ENCODE results near the gene MNT.

Gene MNT

GRCh38 chr17:2362416-2362815 is 38.4 kb downstream of the MNT start:
- peaks cover 10% of the 10 kb centered on the region for H3K36me3 ChIP-seq (ENCODE audit: control insufficient read depth, insufficient read depth, low read length)
- H3K27me3 ChIP-seq (ENCODE audit: control insufficient read depth, insufficient read depth, low read length), result no peaks in the 10 kb centered on the region
- H3K4me1 ChIP-seq (ENCODE audit: control insufficient read depth, insufficient read depth, low read length), result peaks cover 5% of the 10 kb centered on the region

GRCh38 chr17:2362016-2362415 is 38.8 kb downstream of the MNT start:
- H3K27ac ChIP-seq (ENCODE audit: low read depth, low read length), result no peak overlapping the region
- H3K4me1 ChIP-seq (ENCODE audit: control insufficient read depth, insufficient read depth, low read length), result peaks cover 5% of the 10 kb centered on the region
- no peaks in the 10 kb centered on the region for H3K27me3 ChIP-seq (ENCODE audit: control insufficient read depth, insufficient read depth, low read length)
- no peak overlapping the region for H3K9ac ChIP-seq (ENCODE audit: low read length)
- peaks cover 8% of the 10 kb centered on the region for H3K36me3 ChIP-seq (ENCODE audit: control insufficient read depth, insufficient read depth, low read length)
- H3K4me3 ChIP-seq (ENCODE audit: low read length), result no peak overlapping the region

More at GRCh38 chr17:2362416-2362815, 38.4 kb downstream of the MNT start:
- H3K9ac ChIP-seq (ENCODE audit: low read length), result no peak overlapping the region
- no peak overlapping the region for H3K4me3 ChIP-seq (ENCODE audit: low read length)
- H3K27ac ChIP-seq (ENCODE audit: low read depth, low read length), result no peak overlapping the region

- H3K9ac ChIP-seq (ENCODE audit: low read length), result no peak overlapping the region
- H3K27ac ChIP-seq (ENCODE audit: low read depth, low read length), result no peak overlapping the region
- H3K36me3 ChIP-seq (ENCODE audit: control insufficient read depth, insufficient read depth, low read length), result peaks cover 7% of the 10 kb centered on the region
- H3K27me3 ChIP-seq (ENCODE audit: control insufficient read depth, insufficient read depth, low read length), result no peaks in the 10 kb centered on the region
- H3K4me1 ChIP-seq (ENCODE audit: control insufficient read depth, insufficient read depth, low read length), result peaks cover 5% of the 10 kb centered on the region
- H3K4me3 ChIP-seq (ENCODE audit: low read length), result no peak overlapping the region
Observed at GRCh38 chr17:2361010-2361760, 39.7 kb downstream of the MNT start.

GRCh38 chr17:2357931-2358434 is 42.9 kb downstream of the MNT start:
- Histone ChIP-seq H3K36me3 (ENCODE audit: control insufficient read depth, insufficient read depth, low read length) (peaks cover 2% of the 10 kb centered on the region), H3K27me3 (ENCODE audit: control insufficient read depth, insufficient read depth, low read length) (no peaks in the 10 kb centered on the region), H3K4me3 (ENCODE audit: low read length) (no peak overlapping the region), H3K4me1 (ENCODE audit: control insufficient read depth, insufficient read depth, low read length) (peaks cover 5% of the 10 kb centered on the region), H3K9ac (ENCODE audit: low read length) (no peak overlapping the region), H3K27ac (ENCODE audit: low read depth, low read length) (no peak overlapping the region)

GRCh38 chr17:2357237-2357636 is 43.6 kb downstream of the MNT start:
- H3K27ac ChIP-seq (ENCODE audit: low read depth, low read length), result no peak overlapping the region
- peaks cover 5% of the 10 kb centered on the region for H3K4me1 ChIP-seq (ENCODE audit: control insufficient read depth, insufficient read depth, low read length)
- H3K36me3 ChIP-seq (ENCODE audit: control insufficient read depth, insufficient read depth, low read length), result peaks cover 2% of the 10 kb centered on the region
- no peak overlapping the region for H3K4me3 ChIP-seq (ENCODE audit: low read length)
- H3K9ac ChIP-seq (ENCODE audit: low read length), result no peak overlapping the region
- H3K27me3 ChIP-seq (ENCODE audit: control insufficient read depth, insufficient read depth, low read length), result no peaks in the 10 kb centered on the region

DNA sequence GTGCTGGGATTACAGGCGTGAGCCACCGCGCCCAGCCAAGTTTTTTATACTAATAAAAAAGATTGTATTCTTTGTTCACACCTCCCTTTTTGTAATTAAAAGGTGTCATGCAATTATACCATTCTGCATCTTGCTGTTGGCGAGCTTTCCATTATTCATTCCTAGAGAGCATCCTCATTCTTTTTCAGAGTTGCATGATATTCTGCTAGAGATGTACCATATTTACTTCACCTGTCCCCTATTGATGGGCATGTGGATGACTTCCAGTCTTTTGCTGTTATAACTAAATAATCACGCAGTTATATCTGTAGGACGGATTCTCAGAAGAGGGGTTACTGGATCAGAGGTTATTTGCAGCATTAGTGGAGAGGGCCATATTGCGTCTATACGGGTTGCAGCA is 46.5 kb downstream of the MNT start:
- H3K36me3 ChIP-seq (ENCODE audit: control insufficient read depth, insufficient read depth, low read length), result no peaks in the 10 kb centered on the region

DNA sequence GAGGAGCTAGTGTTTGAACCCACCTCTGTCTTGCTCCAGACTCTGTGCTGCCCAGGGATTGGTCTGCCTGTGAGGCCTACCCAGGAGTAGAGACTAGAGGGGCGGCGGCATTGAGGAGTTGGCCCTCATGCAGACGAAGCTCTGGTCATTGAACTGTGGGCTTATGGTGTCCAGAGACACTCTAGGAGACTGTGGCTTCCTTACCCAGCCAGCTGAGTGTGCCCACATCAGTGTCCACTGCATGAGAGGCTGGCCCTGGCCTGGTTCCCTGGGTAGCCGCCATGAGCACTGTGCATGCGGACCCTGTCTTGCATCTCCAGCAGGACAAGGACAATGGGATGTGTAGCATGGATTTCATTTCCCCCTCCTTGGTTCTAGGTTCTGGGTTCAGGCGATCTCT is 49.6 kb downstream of the MNT start:
- no peak overlapping the region for H3K9ac ChIP-seq (ENCODE audit: low read length)
- no peak overlapping the region for H3K27ac ChIP-seq (ENCODE audit: low read depth, low read length)
- H3K4me1 ChIP-seq (ENCODE audit: control insufficient read depth, insufficient read depth, low read length), result no peaks in the 10 kb centered on the region
- H3K4me3 ChIP-seq (ENCODE audit: low read length), result no peak overlapping the region
- H3K27me3 ChIP-seq (ENCODE audit: control insufficient read depth, insufficient read depth, low read length), result no peaks in the 10 kb centered on the region
- H3K36me3 ChIP-seq (ENCODE audit: control insufficient read depth, insufficient read depth, low read length), result no peaks in the 10 kb centered on the region

More for the DNA sequence above, 46.5 kb downstream of the MNT start:
- Histone ChIP-seq H3K27me3 (ENCODE audit: control insufficient read depth, insufficient read depth, low read length) (no peaks in the 10 kb centered on the region), H3K4me3 (ENCODE audit: low read length) (no peak overlapping the region), H3K27ac (ENCODE audit: low read depth, low read length) (no peak overlapping the region), H3K9ac (ENCODE audit: low read length) (no peak overlapping the region), H3K4me1 (ENCODE audit: control insufficient read depth, insufficient read depth, low read length) (peaks cover 3% of the 10 kb centered on the region)

DNA sequence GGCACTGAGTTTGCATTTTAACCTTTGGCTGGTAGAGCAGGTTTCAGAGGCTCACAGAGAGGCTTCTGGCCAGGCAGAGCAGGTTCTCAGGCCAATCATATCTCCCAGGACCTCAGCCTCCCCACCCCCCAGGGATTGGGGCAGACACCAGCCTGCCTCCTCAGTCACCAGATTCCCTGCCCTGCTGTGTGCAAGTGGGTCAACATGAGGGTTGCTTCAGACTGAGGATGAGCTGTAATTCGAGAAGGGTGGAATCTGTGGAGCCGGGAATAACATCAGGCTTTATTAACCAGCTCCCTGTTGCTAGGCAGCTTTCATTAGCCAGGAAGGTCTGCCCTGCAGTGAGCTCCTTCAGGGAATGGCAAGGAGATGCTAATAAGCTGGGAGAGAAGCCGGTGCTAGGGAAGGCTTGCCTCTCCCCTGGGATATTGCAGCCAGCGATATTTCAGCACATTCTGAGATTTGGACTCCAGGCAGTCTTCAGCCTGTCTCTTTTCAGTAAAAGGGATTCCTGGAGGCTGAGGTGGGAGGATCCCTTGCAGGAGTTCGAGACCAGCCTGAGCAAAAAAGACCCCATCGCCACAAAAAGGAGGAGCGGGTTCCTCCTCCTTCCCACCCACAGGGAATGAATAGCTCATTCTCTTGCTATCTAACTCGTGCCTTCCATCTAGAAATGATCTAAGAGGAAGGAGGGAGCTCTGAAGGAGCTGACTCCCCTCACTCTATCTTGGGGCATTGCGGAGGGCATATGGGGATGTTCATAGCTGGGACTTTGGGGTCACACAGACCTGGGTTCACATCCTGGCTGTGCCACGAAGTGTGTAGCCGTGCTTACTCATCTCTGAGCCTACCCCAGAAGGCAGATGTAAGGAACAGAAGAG is 52.8 kb downstream of the MNT start:
- H3K36me3 ChIP-seq (ENCODE audit: control insufficient read depth, insufficient read depth, low read length), result peaks cover 7% of the 10 kb centered on the region
- no peak overlapping the region for H3K27ac ChIP-seq (ENCODE audit: low read depth, low read length)
- no peak overlapping the region for H3K4me3 ChIP-seq (ENCODE audit: low read length)
- no peaks in the 10 kb centered on the region for H3K27me3 ChIP-seq (ENCODE audit: control insufficient read depth, insufficient read depth, low read length)
- no peaks in the 10 kb centered on the region for H3K4me1 ChIP-seq (ENCODE audit: control insufficient read depth, insufficient read depth, low read length)
- H3K9ac ChIP-seq (ENCODE audit: low read length), result no peak overlapping the region

DNA sequence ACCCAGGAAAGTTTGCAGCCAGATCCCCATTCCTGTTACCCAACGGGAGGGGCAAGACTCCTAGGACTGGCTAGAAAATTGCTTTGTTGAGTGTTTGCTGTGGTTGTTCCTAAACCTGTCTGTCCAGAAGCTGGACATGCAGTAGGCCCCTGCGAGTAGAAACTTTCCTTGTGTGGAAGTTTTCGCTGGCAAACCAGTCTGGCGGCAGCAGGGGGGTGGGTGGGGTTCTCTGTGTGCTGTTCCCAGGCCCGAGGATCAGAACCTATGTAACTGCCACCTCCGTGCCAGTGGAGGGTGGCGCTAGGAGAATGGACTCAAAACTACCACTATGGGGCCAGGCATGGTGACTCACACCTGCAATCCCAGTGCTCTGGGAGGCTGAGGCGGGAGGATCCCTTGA is 54.4 kb downstream of the MNT start:
- peaks cover 8% of the 10 kb centered on the region for H3K36me3 ChIP-seq (ENCODE audit: control insufficient read depth, insufficient read depth, low read length)
- no peak overlapping the region for H3K4me3 ChIP-seq (ENCODE audit: low read length)
- no peaks in the 10 kb centered on the region for H3K4me1 ChIP-seq (ENCODE audit: control insufficient read depth, insufficient read depth, low read length)
- H3K27me3 ChIP-seq (ENCODE audit: control insufficient read depth, insufficient read depth, low read length), result no peaks in the 10 kb centered on the region
- no peak overlapping the region for H3K9ac ChIP-seq (ENCODE audit: low read length)
- H3K27ac ChIP-seq (ENCODE audit: low read depth, low read length), result no peak overlapping the region

GRCh38 chr17:2344528-2344927 is 56.3 kb downstream of the MNT start:
- no peaks in the 10 kb centered on the region for H3K27me3 ChIP-seq (ENCODE audit: control insufficient read depth, insufficient read depth, low read length)
- H3K4me1 ChIP-seq (ENCODE audit: control insufficient read depth, insufficient read depth, low read length), result no peaks in the 10 kb centered on the region

DNA sequence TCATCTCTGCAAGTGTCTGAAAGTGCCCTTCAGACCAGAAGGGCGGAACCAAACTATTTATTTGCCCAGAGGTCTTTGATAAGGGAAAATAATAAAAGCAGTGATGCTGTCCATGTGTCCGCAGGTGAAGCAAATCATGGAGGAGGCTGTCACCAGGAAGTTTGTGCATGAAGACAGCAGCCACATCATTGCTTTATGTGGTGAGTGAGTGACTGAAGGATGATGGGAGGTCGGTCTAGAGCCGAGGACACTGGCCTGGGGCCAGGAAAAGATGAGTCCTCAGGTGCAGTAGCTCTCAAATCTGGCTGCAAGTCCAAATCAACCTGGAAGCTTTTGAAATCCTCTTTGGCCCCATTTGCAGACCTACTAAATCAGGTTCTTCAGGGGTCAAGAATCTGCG is 57.4 kb downstream of the MNT start:
- no peak overlapping the region for H3K9ac ChIP-seq (ENCODE audit: low read length)
- H3K4me3 ChIP-seq (ENCODE audit: low read length), result no peak overlapping the region
- no peaks in the 10 kb centered on the region for H3K4me1 ChIP-seq (ENCODE audit: control insufficient read depth, insufficient read depth, low read length)
- H3K27ac ChIP-seq (ENCODE audit: low read depth, low read length), result no peak overlapping the region
- peaks cover 10% of the 10 kb centered on the region for H3K36me3 ChIP-seq (ENCODE audit: control insufficient read depth, insufficient read depth, low read length)
- no peaks in the 10 kb centered on the region for H3K27me3 ChIP-seq (ENCODE audit: control insufficient read depth, insufficient read depth, low read length)

More at GRCh38 chr17:2344528-2344927, 56.3 kb downstream of the MNT start:
- Histone ChIP-seq H3K9ac (ENCODE audit: low read length) (no peak overlapping the region), H3K4me3 (ENCODE audit: low read length) (no peak overlapping the region), H3K27ac (ENCODE audit: low read depth, low read length) (no peak overlapping the region), H3K36me3 (ENCODE audit: control insufficient read depth, insufficient read depth, low read length) (peaks cover 10% of the 10 kb centered on the region)

DNA sequence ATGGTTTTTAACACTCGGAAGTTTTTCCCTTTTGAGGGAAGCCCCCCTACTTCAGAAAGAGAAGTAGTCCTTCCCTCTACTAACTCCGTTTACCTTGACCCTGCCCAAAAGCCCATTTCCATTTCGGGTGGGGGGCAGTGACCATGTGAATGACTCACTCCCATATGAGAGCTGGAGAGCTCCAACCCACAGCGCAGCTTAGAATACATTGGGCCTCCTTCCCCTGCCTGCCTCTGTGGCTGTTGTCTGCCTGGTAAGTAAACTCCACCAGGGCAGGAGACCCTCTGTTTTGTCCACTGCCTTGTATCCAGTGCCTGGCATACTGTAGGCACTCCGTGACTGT is 62.6 kb downstream of the MNT start:
- Histone ChIP-seq H3K4me3 (ENCODE audit: low read length) (peak overlapping the region; percentile 84), H3K4me1 (ENCODE audit: control insufficient read depth, insufficient read depth, low read length) (peaks cover 8% of the 10 kb centered on the region), H3K36me3 (ENCODE audit: control insufficient read depth, insufficient read depth, low read length) (peaks cover 11% of the 10 kb centered on the region), H3K9ac (ENCODE audit: low read length) (peak overlapping the region; percentile 8), H3K27me3 (ENCODE audit: control insufficient read depth, insufficient read depth, low read length) (no peaks in the 10 kb centered on the region), H3K27ac (ENCODE audit: low read depth, low read length) (peak overlapping the region; percentile 87)

Measured in rectal smooth muscle tissue (tissue), 1 donor.